T follicular helper cell (primary cell): ENCODE measurements around the gene MERTK.

Source experiments
- DNase-seq: peaks from one replicate; pipeline ENCODE4 v3.0.0-alpha.2; 2020; ENCODE audit warnings: low read depth

The MERTK gene

DNA sequence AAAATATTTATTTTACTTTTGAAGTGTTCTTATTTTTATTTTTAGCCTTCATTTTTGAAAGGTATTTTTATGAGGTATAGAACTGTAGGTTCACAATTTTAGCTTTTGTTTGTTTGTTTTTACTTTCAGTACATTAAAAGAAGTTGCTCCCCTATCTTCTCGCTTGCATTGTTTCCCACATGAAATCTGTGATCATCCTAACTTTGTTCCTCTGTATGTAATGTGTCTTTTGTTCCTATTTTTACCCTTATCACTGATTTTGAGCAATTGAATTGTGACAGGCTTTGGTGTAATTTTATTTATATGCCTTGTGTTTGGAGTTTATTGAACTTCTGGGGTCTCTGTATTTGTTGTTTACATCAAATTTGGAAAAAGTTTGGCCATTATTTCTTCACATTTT, 78.8 kb downstream of the MERTK start:
- no peak for DNase-seq

GRCh38 chr2:111978452-111979170, 80.2 kb downstream of the MERTK start:
- DNase-seq = no peak

GRCh38 chr2:111981666-111982065, 83.3 kb downstream of the MERTK start:
- no peak for DNase-seq

DNA sequence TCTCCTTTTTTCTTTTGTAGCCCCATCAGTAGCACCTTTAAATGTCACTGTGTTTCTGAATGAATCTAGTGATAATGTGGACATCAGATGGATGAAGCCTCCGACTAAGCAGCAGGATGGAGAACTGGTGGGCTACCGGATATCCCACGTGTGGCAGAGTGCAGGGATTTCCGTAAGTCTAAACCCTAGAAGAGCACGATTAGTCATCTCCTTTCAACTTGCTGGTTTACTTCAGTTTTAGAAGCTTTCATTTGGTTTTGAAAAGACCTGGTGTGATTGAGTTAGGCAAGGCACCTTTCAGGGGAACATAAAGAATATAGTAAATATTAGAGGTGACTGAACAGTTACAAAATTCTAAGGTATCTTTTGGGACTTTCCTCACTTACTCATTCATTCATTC, 84.4 kb downstream of the MERTK start:
- no peak for DNase-seq

- DNase-seq = no peak
These were observed 85.2 kb downstream of the MERTK start for GRCh38 chr2:111983478-111984212.

- no peak for DNase-seq
These were observed 85.8 kb downstream of the MERTK start for GRCh38 chr2:111984213-111984604.

GRCh38 chr2:111985514-111985913, 87.1 kb downstream of the MERTK start:
- no peak for DNase-seq

- no peak for DNase-seq
These were observed 87.9 kb downstream of the MERTK start for GRCh38 chr2:111986116-111986900.

DNA sequence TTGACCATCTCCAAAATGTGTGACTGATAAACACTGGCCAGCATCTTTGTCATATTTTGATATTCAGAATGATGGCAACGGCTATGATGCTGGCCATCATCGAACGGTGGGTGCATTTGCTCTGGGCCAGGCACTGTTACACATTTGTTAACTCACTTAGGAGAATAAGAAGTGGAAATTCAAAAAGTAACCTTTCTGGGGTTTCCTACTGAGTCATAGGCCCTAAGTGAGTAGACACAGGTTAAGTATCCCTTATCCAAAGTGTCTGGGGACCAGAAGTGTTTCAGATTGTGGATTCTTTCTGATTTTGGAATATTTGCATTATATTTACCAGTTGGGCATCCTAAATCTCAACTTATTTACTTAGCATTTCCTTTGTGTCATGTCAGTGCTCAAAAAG, 92.0 kb downstream of the MERTK start:
- DNase-seq = no peak

- DNase-seq = no peak
These were observed 92.4 kb downstream of the MERTK start for GRCh38 chr2:111990856-111991255.

GRCh38 chr2:111994042-111994441, 95.6 kb downstream of the MERTK start:
- no peak for DNase-seq

DNA sequence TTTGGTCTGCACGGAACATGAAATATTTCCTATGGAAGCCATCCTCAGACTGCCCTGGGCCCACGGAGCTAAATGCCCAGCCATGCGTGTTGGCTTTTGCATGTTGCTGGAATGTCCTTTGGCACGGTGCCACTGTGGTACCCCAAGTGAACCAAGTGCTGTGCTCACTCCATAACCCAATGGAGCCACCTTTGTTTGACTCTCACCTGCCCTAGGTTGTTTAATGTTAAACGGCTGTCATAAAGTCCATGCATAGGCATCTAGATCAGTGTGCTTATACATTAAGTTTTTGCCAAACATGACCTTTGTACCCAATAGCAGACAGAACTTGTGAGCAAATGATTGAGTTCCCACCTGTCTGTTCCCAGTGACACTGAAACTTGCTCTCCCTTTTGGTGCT, 96.7 kb downstream of the MERTK start:
- DNase-seq = no peak

DNA sequence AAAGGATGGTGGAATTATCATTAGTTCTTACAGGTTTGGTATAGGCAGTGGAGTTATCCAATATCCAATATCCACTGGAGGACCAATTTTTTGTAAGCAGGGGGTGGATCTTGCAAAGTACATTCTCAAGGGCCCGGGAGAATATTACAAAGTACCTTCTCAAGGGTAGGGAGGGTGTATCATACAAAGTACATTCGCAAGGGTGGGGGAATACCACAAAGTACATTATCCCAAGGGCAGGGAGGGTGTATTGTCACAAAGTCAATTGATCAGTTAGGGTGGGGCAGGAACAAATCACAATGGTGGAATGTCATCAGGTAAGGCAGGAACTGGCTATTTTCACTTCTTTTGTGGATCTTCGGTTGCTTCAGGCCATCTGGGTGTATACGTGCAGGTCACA, 101.4 kb downstream of the MERTK start:
- DNase-seq = no peak

- DNase-seq = no peak
These were observed 102.2 kb downstream of the MERTK start for GRCh38 chr2:112000399-112001135.

DNA sequence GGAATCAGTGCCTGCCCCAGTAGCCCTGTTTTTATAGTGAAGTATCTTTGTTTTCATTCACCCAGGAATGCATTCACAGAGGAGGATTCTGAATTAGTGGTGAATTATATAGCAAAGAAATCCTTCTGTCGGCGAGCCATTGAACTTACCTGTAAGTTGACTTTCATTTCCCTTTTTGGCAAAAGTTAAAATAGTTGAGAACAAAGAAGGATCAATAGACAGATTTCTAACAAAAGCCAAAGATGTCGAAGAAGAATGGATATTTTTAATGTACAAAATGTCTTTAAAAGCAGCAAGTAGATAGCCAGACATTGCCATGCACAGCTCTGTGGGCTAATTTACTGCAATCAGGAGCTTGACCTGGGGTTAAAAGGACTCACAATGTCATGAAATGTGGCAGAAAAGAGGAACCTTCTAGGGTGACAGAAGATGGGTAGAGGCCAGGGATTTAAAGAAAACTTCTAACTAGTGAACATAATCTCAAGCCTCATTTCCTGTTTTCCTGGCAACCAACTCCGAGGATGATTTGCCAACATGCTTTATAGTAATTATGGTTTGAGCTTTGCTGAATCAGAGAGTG, 102.8 kb downstream of the MERTK start:
- DNase-seq = no peak

DNA sequence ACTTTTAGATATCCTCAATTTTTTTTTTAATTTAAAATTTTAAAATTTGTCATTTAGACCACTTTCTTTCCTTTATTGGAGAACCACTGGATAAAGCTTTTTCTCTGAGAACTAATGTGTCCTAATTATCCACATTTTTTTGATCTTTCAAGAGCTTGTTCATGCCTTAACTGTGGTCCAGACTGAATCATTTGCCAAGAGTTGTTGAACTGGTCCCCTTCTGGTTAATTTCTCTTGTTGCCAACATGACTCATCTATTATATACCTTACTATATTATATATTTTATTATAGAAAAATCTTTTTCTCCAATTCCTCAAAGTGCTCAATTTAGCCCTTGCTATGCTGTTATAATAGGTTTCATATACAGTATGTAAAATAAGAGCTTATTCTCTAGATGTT, 103.5 kb downstream of the MERTK start:
- DNase-seq = no peak

DNA sequence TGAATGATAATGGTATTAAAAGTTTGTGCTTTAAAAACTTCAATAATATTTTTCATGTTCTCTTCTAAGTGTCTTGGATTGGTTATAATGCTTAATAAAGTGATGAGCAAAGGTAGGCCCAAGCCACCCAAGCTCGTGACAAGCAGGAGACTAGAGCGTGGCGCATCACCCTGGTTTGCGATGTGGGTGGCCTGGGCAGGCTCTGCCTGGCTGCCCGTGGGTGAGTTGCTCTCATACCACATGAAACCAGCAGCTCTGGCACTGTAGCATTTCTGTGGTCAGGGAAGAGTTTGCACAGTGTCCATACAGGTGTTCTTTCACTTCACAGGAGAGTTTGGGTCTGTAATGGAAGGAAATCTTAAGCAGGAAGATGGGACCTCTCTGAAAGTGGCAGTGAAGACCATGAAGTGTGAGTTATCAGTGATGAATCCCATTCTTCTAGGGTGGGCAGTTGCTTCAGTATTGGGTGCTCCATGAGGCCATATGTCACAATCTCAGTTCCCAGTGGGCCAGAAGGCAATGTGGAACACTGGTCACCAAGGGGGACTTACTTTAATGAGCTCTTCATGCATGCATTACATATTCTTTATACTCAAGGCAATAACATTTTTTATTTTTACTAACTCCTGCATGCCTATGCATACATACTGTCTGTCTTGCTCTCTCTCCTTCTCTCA, 105.3 kb downstream of the MERTK start:
- no peak for DNase-seq

DNA sequence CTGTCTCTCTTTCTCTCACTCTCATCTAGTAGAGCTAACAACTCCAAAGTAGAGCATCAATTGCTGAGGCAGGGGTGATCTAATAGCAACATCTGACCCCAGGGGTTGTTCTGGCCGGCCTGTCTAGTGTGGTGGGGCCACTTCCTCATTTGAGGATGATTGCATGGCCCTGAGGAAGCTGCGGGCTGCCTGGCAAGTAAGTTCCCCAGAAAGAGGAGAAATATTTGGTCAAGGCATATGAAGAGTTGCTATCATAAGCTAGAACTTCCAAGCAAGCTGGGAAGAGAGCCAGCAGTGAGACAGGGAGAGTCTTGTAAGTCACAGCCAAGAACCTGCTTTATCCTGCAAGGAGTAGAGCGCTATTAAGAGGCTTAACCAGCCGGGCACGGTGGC, 105.8 kb downstream of the MERTK start:
- no peak for DNase-seq

DNA sequence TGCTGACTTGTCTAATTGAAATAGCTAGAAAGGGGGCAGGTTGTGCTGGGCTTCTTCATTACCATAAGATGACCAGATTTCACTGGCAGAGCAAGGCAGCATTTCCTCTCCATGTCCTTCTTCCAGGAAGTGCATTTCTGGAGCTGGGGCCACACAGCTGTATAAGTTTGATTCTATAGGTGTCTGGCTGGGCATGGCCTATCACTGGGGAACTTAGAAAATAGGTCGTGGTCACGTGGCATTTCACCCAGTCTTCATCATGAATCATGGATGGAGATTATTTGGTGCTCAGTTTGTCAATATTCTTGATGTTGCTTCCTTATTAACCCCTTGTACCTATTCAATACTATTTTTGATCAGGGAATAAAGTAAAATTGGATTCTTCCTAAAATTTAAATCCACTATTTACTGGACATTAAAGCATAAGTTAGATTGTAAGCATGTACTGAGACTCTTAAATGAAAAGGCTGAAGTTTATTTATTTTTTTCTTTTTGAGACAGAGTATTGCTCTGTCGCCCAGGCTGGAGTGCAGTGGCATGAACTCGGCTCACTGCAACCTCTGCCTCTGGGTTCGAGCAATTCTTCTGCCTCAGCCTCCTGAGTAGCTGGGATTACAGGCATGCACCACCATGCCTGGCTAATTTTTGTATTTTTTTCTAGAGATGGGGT, 107.1 kb downstream of the MERTK start:
- no peak for DNase-seq

- no peak for DNase-seq
These were observed 107.6 kb downstream of the MERTK start for GRCh38 chr2:112006076-112006410.

- DNase-seq = no peak
These were observed 109.1 kb downstream of the MERTK start for GRCh38 chr2:112007493-112007892.
